ENCODE measurements around the gene TNNC2. TPM values are rescaled to one million over a fixed set of nuclear protein-coding genes. Genes with fewer than 3 reads are reported as not detected.

TNNC2 gene
- polyA plus RNA-seq, 1 of the 3 experiments (the other 2 are of a cell fraction): 1.1 TPM

DNA sequence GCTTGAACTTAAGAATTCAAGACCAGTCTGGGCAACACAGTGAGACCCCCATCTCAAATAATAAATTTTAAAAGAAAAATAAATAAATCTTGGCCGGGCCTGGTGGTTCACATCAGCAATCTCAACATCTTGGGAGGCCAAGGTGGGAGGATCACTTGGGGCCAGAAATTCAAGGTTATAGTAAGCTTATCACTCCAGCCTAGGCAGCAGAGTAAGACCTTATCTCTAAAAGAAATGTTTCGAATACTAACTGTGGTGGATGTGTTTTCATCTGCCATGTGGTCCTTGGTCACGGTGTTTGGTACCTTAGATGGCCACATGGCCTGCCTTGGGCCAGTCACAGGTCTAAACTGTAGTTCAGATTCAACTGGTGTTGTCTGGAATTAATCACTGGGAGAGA lies 8.9 kb downstream of the TNNC2 start:
- Histone ChIP-seq H3K27me3 (ENCODE audit: insufficient read depth) (no peaks in the 10 kb centered on the region), H3F3A (replicated peaks; ENCODE audit: insufficient read depth) (peaks cover 25% of the 10 kb centered on the region), H3K36me3 (replicated peaks in 1 of 2; ENCODE audit: control insufficient read depth in 1 of 2, insufficient read depth in 2 of 2, low read length in 1 of 2) (peaks cover 2 to 10% of the 10 kb centered on the region in 2 experiments), H2AFZ (ENCODE audit: low read depth) (no peak overlapping the region), H3K27ac (ENCODE audit: low read depth in 2 of 2, low read length in 1 of 2) (no peak overlapping the region), H3K9me3 (no peaks in the 10 kb centered on the region), H3K79me2 (ENCODE audit: insufficient read depth) (peaks cover 26% of the 10 kb centered on the region), H3K4me2 (no peak overlapping the region), H3K4me1 (ENCODE audit: control insufficient read depth in 1 of 2, insufficient read depth in 2 of 2, low read depth in 1 of 2, low read length in 1 of 2) (peaks cover 0 to 6% of the 10 kb centered on the region in 2 experiments; a peak in 1 of 4 replicates), H3K4me3 (ENCODE audit: low read depth in 2 of 2, low read length in 1 of 2) (no peak overlapping the region), H4K20me1 (ENCODE audit: insufficient read depth) (no peaks in the 10 kb centered on the region), H3K9me2 (no peaks in the 10 kb centered on the region), H3K9ac (no peak overlapping the region)
- ChIA-PET CTCF (interaction anchor here (1.2 to 2.4 kb wide), 2 partner anchors 47 to 72 kb away, joined by 3 to 11 read pairs; no protein-coding TSS in a partner anchor), POLR2A (no interaction called here)
- 74% methylated on average over 3 of the region's 3 CpGs for WGBS (ENCODE audit: low lambda C conversion rate)
- no peak for DNase-seq
- TF ChIP-seq, protein P1, sequence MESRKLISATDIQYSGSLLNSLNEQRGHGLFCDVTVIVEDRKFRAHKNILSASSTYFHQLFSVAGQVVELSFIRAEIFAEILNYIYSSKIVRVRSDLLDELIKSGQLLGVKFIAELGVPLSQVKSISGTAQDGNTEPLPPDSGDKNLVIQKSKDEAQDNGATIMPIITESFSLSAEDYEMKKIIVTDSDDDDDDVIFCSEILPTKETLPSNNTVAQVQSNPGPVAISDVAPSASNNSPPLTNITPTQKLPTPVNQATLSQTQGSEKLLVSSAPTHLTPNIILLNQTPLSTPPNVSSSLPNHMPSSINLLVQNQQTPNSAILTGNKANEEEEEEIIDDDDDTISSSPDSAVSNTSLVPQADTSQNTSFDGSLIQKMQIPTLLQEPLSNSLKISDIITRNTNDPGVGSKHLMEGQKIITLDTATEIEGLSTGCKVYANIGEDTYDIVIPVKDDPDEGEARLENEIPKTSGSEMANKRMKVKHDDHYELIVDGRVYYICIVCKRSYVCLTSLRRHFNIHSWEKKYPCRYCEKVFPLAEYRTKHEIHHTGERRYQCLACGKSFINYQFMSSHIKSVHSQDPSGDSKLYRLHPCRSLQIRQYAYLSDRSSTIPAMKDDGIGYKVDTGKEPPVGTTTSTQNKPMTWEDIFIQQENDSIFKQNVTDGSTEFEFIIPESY (IDR thresholded peaks at IDR 0.05; ENCODE audit: borderline replicate concordance, low read depth): no peak
- TF ChIP-seq SIN3A (IDR thresholded peaks at IDR 0.05; ENCODE audit: borderline replicate concordance, low read depth, low read length): 0 out of 2 replicates have a peak, but pooled peaks have one; percentile 18
- TF ChIP-seq, protein P2, sequence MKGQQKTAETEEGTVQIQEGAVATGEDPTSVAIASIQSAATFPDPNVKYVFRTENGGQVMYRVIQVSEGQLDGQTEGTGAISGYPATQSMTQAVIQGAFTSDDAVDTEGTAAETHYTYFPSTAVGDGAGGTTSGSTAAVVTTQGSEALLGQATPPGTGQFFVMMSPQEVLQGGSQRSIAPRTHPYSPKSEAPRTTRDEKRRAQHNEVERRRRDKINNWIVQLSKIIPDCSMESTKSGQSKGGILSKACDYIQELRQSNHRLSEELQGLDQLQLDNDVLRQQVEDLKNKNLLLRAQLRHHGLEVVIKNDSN (IDR thresholded peaks at IDR 0.05; ENCODE audit: borderline replicate concordance, low read depth): no peak

DNA sequence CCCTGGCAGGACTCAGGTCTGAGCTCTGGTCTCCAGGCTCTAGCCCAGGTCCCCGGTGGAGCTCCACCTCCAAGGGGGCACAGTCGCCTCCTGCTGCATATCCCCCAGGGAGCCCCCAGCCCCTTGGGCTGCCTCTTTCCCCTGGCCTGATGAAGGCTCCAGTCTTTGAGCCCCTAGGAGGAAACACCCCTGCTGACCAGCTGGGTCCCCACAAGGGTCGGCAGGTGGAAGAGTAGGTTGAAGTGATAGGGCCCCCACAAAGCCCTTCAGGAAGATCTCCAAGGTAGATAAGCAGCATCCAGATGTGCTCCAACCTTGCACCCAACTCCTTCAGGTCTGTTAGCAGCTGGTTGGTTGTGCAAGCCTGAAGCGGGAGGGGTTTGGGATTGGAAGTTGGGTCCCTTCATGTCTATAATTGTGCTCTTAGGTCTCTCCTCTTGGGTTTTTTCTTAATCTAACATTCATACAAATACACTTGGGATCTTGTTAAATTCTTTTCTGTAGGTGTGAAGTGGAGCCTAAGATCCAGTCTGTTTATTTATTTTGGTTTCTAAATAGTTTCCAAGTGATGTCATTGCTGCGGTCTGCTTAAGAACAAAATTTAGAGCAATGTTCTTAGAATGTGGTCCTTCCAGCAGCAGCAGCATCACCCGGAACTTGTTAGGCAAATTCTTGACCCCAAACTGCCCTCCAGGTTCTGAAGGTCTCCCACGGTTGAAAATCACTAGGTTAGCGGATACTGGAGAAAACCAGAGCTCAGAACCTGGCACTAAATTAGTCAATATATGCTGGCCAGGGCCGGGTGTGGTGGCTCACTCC lies 9.5 kb downstream of the TNNC2 start:
- H3K9me2 ChIP-seq: no peaks in the 10 kb centered on the region
- H3K4me1 ChIP-seq (ENCODE audit: control insufficient read depth in 1 of 2, insufficient read depth in 2 of 2, low read depth in 1 of 2, low read length in 1 of 2): peaks cover 0 to 11% of the 10 kb centered on the region in 2 experiments; a peak in 1 of 4 replicates
- TF ChIP-seq POLR2AphosphoS5 (IDR thresholded peaks at IDR 0.05; ENCODE audit: low read depth, low read length): peak; percentile 24; the same call in 1 of the 2 replicates
- TF ChIP-seq FOXM1 (IDR thresholded peaks at IDR 0.05; ENCODE audit: low read depth): no peak
- TF ChIP-seq TEAD4 (IDR thresholded peaks at IDR 0.05; ENCODE audit: borderline replicate concordance, insufficient read depth): no peak
- no peak overlapping the region for H3K27ac ChIP-seq (ENCODE audit: low read depth in 2 of 2, low read length in 1 of 2)
- WGBS (ENCODE audit: low lambda C conversion rate): 87% methylated on average over 8 of the region's 9 CpGs
- peaks cover 25% of the 10 kb centered on the region for H3F3A ChIP-seq (replicated peaks; ENCODE audit: insufficient read depth)
- H3K79me2 ChIP-seq (ENCODE audit: insufficient read depth): peaks cover 32% of the 10 kb centered on the region
- no peak for DNase-seq
- CTCF ChIA-PET: interaction anchor here (1.0 to 2.4 kb wide), 4 partner anchors 9 to 72 kb away, joined by 3 to 11 read pairs (median 4); no protein-coding TSS in a partner anchor
- H4K20me1 ChIP-seq (ENCODE audit: insufficient read depth): no peaks in the 10 kb centered on the region
- H3K4me3 ChIP-seq (ENCODE audit: low read depth in 2 of 2, low read length in 1 of 2): no peak overlapping the region
- POLR2A ChIA-PET: no interaction called here
- no peaks in the 10 kb centered on the region for H3K9me3 ChIP-seq
- H2AFZ ChIP-seq (ENCODE audit: low read depth): no peak overlapping the region
- H3K4me2 ChIP-seq: no peak overlapping the region
- H3K36me3 ChIP-seq (replicated peaks in 1 of 2; ENCODE audit: control insufficient read depth in 1 of 2, insufficient read depth in 2 of 2, low read length in 1 of 2): peaks cover 2 to 10% of the 10 kb centered on the region in 2 experiments
- H3K9ac ChIP-seq: no peak overlapping the region
- H3K27me3 ChIP-seq (ENCODE audit: insufficient read depth): no peaks in the 10 kb centered on the region

Data from SK-N-SH (cell line).